ENCODE results near the gene WIZ. TPM values are rescaled to one million over a fixed set of nuclear protein-coding genes. Genes with fewer than 3 reads are reported as not detected.

The WIZ gene
- total and polyA plus RNA-seq, 2 donors = 2.9 to 13.3 TPM

- H3K9me3 ChIP-seq (ENCODE audit: control insufficient read depth in 2 of 2, insufficient read depth in 1 of 2, low read length in 1 of 2) = no peaks in the 10 kb centered on the region
- no peak for DNase-seq (ENCODE audit: low read depth in 6 of 9, low spot score in 9 of 9)
- peaks cover 7 to 22% of the 10 kb centered on the region in 2 donors for H3K4me1 ChIP-seq (ENCODE audit: control insufficient read depth in 2 of 2, insufficient read depth in 2 of 2, low read length in 2 of 2)
- WGBS = 96% methylated on average over 10 of the region's 10 CpGs
- peaks cover 0 to 4% of the 10 kb centered on the region in 2 donors for H3K36me3 ChIP-seq (ENCODE audit: control insufficient read depth in 2 of 2, insufficient read depth in 2 of 2, low read length in 1 of 2)
- no peaks in the 10 kb centered on the region for H3K27me3 ChIP-seq (ENCODE audit: control insufficient read depth in 2 of 2, insufficient read depth in 1 of 2, low read length in 1 of 2)
- no peak overlapping the region for H3K27ac ChIP-seq (ENCODE audit: low read depth in 1 of 2, low read length in 1 of 2)
- no peak overlapping the region for H3K4me3 ChIP-seq (ENCODE audit: low read length in 2 of 2)
Observed at GRCh38 chr19:15436012-15436825, 13.5 kb downstream of the WIZ start.

GRCh38 chr19:15433519-15434069, 16.2 kb downstream of the WIZ start:
- Histone ChIP-seq H3K27ac (ENCODE audit: low read depth in 1 of 2, low read length in 1 of 2) (peak overlapping the region in 1 of 2 donors; percentile 95), H3K9me3 (ENCODE audit: control insufficient read depth in 2 of 2, insufficient read depth in 1 of 2, low read length in 1 of 2) (no peaks in the 10 kb centered on the region), H3K27me3 (ENCODE audit: control insufficient read depth in 2 of 2, insufficient read depth in 1 of 2, low read length in 1 of 2) (no peaks in the 10 kb centered on the region), H3K36me3 (ENCODE audit: control insufficient read depth in 2 of 2, insufficient read depth in 2 of 2, low read length in 1 of 2) (peaks cover 14 to 23% of the 10 kb centered on the region in 2 donors), H3K4me3 (ENCODE audit: low read length in 2 of 2) (peak overlapping the region; percentile 74 to 89), H3K4me1 (ENCODE audit: control insufficient read depth in 2 of 2, insufficient read depth in 2 of 2, low read length in 2 of 2) (peaks cover 8 to 28% of the 10 kb centered on the region in 2 donors)
- 71% methylated on average over 8 of the region's 8 CpGs for WGBS
- DNase-seq (ENCODE audit: low read depth in 6 of 9, low spot score in 9 of 9) = no peak

GRCh38 chr19:15432629-15433518, 16.9 kb downstream of the WIZ start:
- H3K27ac ChIP-seq (ENCODE audit: low read depth in 1 of 2, low read length in 1 of 2) = peak overlapping the region; percentile 95
- WGBS = under 1% methylated on average over 75 of the region's 75 CpGs
- no peaks in the 10 kb centered on the region for H3K9me3 ChIP-seq (ENCODE audit: control insufficient read depth in 2 of 2, insufficient read depth in 1 of 2, low read length in 1 of 2)
- H3K4me1 ChIP-seq (ENCODE audit: control insufficient read depth in 2 of 2, insufficient read depth in 2 of 2, low read length in 2 of 2) = peaks cover 8 to 28% of the 10 kb centered on the region in 2 donors
- peak overlapping the region; percentile 74 to 89 for H3K4me3 ChIP-seq (ENCODE audit: low read length in 2 of 2)
- peak; percentile 46 to 94 (median 86) for DNase-seq (ENCODE audit: low read depth in 6 of 9, low spot score in 9 of 9)
- no peaks in the 10 kb centered on the region for H3K27me3 ChIP-seq (ENCODE audit: control insufficient read depth in 2 of 2, insufficient read depth in 1 of 2, low read length in 1 of 2)
- H3K36me3 ChIP-seq (ENCODE audit: control insufficient read depth in 2 of 2, insufficient read depth in 2 of 2, low read length in 1 of 2) = peaks cover 19 to 26% of the 10 kb centered on the region in 2 donors

- peak in 1 of 9 donors; percentile 14 for DNase-seq (ENCODE audit: low read depth in 6 of 9, low spot score in 9 of 9)
- H3K36me3 ChIP-seq (ENCODE audit: control insufficient read depth in 2 of 2, insufficient read depth in 2 of 2, low read length in 1 of 2) = peaks cover 27 to 34% of the 10 kb centered on the region in 2 donors
- H3K4me3 ChIP-seq (ENCODE audit: low read length in 2 of 2) = peak overlapping the region; percentile 69 to 89
- H3K9me3 ChIP-seq (ENCODE audit: control insufficient read depth in 2 of 2, insufficient read depth in 1 of 2, low read length in 1 of 2) = no peaks in the 10 kb centered on the region
- peak overlapping the region in 1 of 2 donors; percentile 60 for H3K27ac ChIP-seq (ENCODE audit: low read depth in 1 of 2, low read length in 1 of 2)
- under 1% methylated on average over 44 of the region's 44 CpGs for WGBS
- H3K27me3 ChIP-seq (ENCODE audit: control insufficient read depth in 2 of 2, insufficient read depth in 1 of 2, low read length in 1 of 2) = no peaks in the 10 kb centered on the region
- H3K4me1 ChIP-seq (ENCODE audit: control insufficient read depth in 2 of 2, insufficient read depth in 2 of 2, low read length in 2 of 2) = peaks cover 8 to 28% of the 10 kb centered on the region in 2 donors
Observed at GRCh38 chr19:15432018-15432494, 17.7 kb downstream of the WIZ start.

- no peak for DNase-seq (ENCODE audit: low read depth in 6 of 9, low spot score in 9 of 9)
- no peaks in the 10 kb centered on the region for H3K27me3 ChIP-seq (ENCODE audit: control insufficient read depth in 2 of 2, insufficient read depth in 1 of 2, low read length in 1 of 2)
- H3K36me3 ChIP-seq (ENCODE audit: control insufficient read depth in 2 of 2, insufficient read depth in 2 of 2, low read length in 1 of 2) = peaks cover 33 to 40% of the 10 kb centered on the region in 2 donors
- peaks cover 8 to 28% of the 10 kb centered on the region in 2 donors for H3K4me1 ChIP-seq (ENCODE audit: control insufficient read depth in 2 of 2, insufficient read depth in 2 of 2, low read length in 2 of 2)
- peak overlapping the region; percentile 69 to 89 for H3K4me3 ChIP-seq (ENCODE audit: low read length in 2 of 2)
- H3K9me3 ChIP-seq (ENCODE audit: control insufficient read depth in 2 of 2, insufficient read depth in 1 of 2, low read length in 1 of 2) = no peaks in the 10 kb centered on the region
- WGBS = 38% methylated on average over 7 of the region's 7 CpGs
- peak overlapping the region in 1 of 2 donors; percentile 60 for H3K27ac ChIP-seq (ENCODE audit: low read depth in 1 of 2, low read length in 1 of 2)
Observed at GRCh38 chr19:15431396-15432017, 18.2 kb downstream of the WIZ start.

- WGBS = 97% methylated on average over 10 of the region's 10 CpGs
- Histone ChIP-seq H3K27me3 (ENCODE audit: control insufficient read depth in 2 of 2, insufficient read depth in 1 of 2, low read length in 1 of 2) (no peaks in the 10 kb centered on the region), H3K4me3 (ENCODE audit: low read length in 2 of 2) (no peak overlapping the region), H3K36me3 (ENCODE audit: control insufficient read depth in 2 of 2, insufficient read depth in 2 of 2, low read length in 1 of 2) (peaks cover 40 to 49% of the 10 kb centered on the region in 2 donors), H3K27ac (ENCODE audit: low read depth in 1 of 2, low read length in 1 of 2) (no peak overlapping the region), H3K4me1 (ENCODE audit: control insufficient read depth in 2 of 2, insufficient read depth in 2 of 2, low read length in 2 of 2) (peaks cover 8 to 28% of the 10 kb centered on the region in 2 donors), H3K9me3 (ENCODE audit: control insufficient read depth in 2 of 2, insufficient read depth in 1 of 2, low read length in 1 of 2) (no peaks in the 10 kb centered on the region)
- DNase-seq (ENCODE audit: low read depth in 6 of 9, low spot score in 9 of 9) = no peak
Observed at GRCh38 chr19:15430526-15431120, 19.1 kb downstream of the WIZ start.

GRCh38 chr19:15429825-15430467, 19.8 kb downstream of the WIZ start:
- DNase-seq (ENCODE audit: low read depth in 6 of 9, low spot score in 9 of 9) = no peak

More at GRCh38 chr19:15429825-15430467, 19.8 kb downstream of the WIZ start:
- no peak overlapping the region for H3K27ac ChIP-seq (ENCODE audit: low read depth in 1 of 2, low read length in 1 of 2)
- no peaks in the 10 kb centered on the region for H3K27me3 ChIP-seq (ENCODE audit: control insufficient read depth in 2 of 2, insufficient read depth in 1 of 2, low read length in 1 of 2)
- peaks cover 8 to 28% of the 10 kb centered on the region in 2 donors for H3K4me1 ChIP-seq (ENCODE audit: control insufficient read depth in 2 of 2, insufficient read depth in 2 of 2, low read length in 2 of 2)
- 96% methylated on average over 24 of the region's 24 CpGs for WGBS
- H3K9me3 ChIP-seq (ENCODE audit: control insufficient read depth in 2 of 2, insufficient read depth in 1 of 2, low read length in 1 of 2) = no peaks in the 10 kb centered on the region
- H3K36me3 ChIP-seq (ENCODE audit: control insufficient read depth in 2 of 2, insufficient read depth in 2 of 2, low read length in 1 of 2) = peaks cover 45 to 56% of the 10 kb centered on the region in 2 donors
- no peak overlapping the region for H3K4me3 ChIP-seq (ENCODE audit: low read length in 2 of 2)
